MM.1S (cell line): ENCODE data around the gene MRLN.

Source experiments
- DNase-seq: peaks from one replicate; pipeline ENCODE4 v3.0.0-alpha.2; 2015
- H2AFZ ChIP-seq: fragments of 300-600 bp; sonication (generic); 2 replicates; pipeline ENCODE4 v1.6.0; 2016; ENCODE audit warnings: antibody characterized with exemption, low read length
- H3F3A ChIP-seq: fragments of 300-600 bp; sonication (generic); 2 replicates; pipeline ENCODE4 v1.6.1; 2016; ENCODE audit warnings: mild to moderate bottlenecking, antibody characterized with exemption, low read length, moderate library complexity, mixed read lengths; ENCODE audit not compliant: insufficient read depth
- H3K27ac ChIP-seq: fragments of 300-600 bp; sonication (generic); 2 replicates; pipeline ENCODE4 v1.5.1; 2016; ENCODE audit warnings: mild to moderate bottlenecking, low read length
- H3K27me3 ChIP-seq: fragments of 300-600 bp; sonication (generic); replicated peaks from 2 replicates; pipeline ENCODE4 v1.6.0; 2016; ENCODE audit warnings: low read length; ENCODE audit not compliant: insufficient read depth
- H3K36me3 ChIP-seq: fragments of 300-600 bp; sonication (generic); replicated peaks from 2 replicates; pipeline ENCODE4 v1.6.1; 2016; ENCODE audit warnings: mild to moderate bottlenecking, low read length, mixed read lengths; ENCODE audit not compliant: insufficient read depth
- H3K4me1 ChIP-seq: fragments of 300-600 bp; sonication (generic); 2 replicates; pipeline ENCODE4 v1.6.1; 2016; ENCODE audit warnings: low read length, mixed read lengths
- H3K4me2 ChIP-seq: fragments of 300-600 bp; sonication (generic); 2 replicates; pipeline ENCODE4 v1.6.0; 2016; ENCODE audit warnings: low read depth, low read length
- H3K4me3 ChIP-seq: fragments of 300-600 bp; sonication (generic); 2 replicates; pipeline ENCODE4 v1.5.1; 2016; ENCODE audit warnings: low read length, mixed read lengths
- H3K79me2 ChIP-seq: fragments of 300-600 bp; sonication (generic); 2 replicates; pipeline ENCODE4 v1.6.1; 2016; ENCODE audit warnings: mixed run types, low read length, mixed read lengths
- H3K9ac ChIP-seq: fragments of 300-600 bp; sonication (generic); 2 replicates; pipeline ENCODE4 v1.6.1; 2016; ENCODE audit warnings: low read length, mixed read lengths
- H3K9me2 ChIP-seq: fragments of 300-600 bp; sonication (generic); replicated peaks from 2 replicates; pipeline ENCODE4 v1.6.1; 2016; ENCODE audit warnings: mild to moderate bottlenecking, low read length, mixed read lengths; ENCODE audit not compliant: insufficient read depth
- H3K9me3 ChIP-seq: fragments of 300-600 bp; sonication (generic); replicated peaks from 2 replicates; pipeline ENCODE4 v1.6.1; 2016; ENCODE audit warnings: mild to moderate bottlenecking, low read length, mixed read lengths; ENCODE audit not compliant: insufficient read depth
- H4K20me1 ChIP-seq: fragments of 300-600 bp; sonication (generic); 2 replicates; pipeline ENCODE4 v1.6.1; 2016; ENCODE audit warnings: mild to moderate bottlenecking, low read length, moderate library complexity, mixed read lengths; ENCODE audit not compliant: insufficient read depth
- CTCF ChIP-seq: fragments of 300-600 bp; sonication (generic); IDR thresholded peaks from 2 replicates; pipeline ENCODE4 v1.5.1; 2016; ENCODE audit warnings: antibody characterized with exemption, low read length, mixed read lengths
- EZH2 ChIP-seq: fragments of 300-600 bp; sonication (generic); optimal IDR thresholded peaks from 2 replicates; pipeline ENCODE3; 2017; ENCODE audit warnings: low read depth, mild to moderate bottlenecking, antibody characterized with exemption, low read length, mixed read lengths
- EZH2phosphoT487 ChIP-seq: fragments of 300-600 bp; sonication (generic); IDR thresholded peaks from 2 replicates; pipeline ENCODE4 v1.6.1; 2018; ENCODE audit warnings: antibody characterized with exemption, low read length

MRLN gene

GRCh38 chr10:59704630-59705029 is 48.6 kb downstream of the MRLN start:
- no peak overlapping the region for H2AFZ ChIP-seq
- 0 out of 2 replicates have a peak, but pooled peaks cover 3% of the 10 kb centered on the region for H3K4me1 ChIP-seq
- H3K9me2 ChIP-seq: no peaks in the 10 kb centered on the region
- no peaks in the 10 kb centered on the region for H4K20me1 ChIP-seq
- no peak overlapping the region for H3K4me3 ChIP-seq
- no peaks in the 10 kb centered on the region for H3K36me3 ChIP-seq
- H3K9ac ChIP-seq: no peak overlapping the region
- no peak for DNase-seq
- TF ChIP-seq EZH2: no peak
- TF ChIP-seq CTCF: no peak
- no peak for TF ChIP-seq EZH2phosphoT487
- no peaks in the 10 kb centered on the region for H3K27me3 ChIP-seq
- no peak overlapping the region for H3K4me2 ChIP-seq
- no peaks in the 10 kb centered on the region for H3F3A ChIP-seq
- no peak overlapping the region for H3K27ac ChIP-seq
- H3K79me2 ChIP-seq: peaks cover 3% of the 10 kb centered on the region; the same call in 1 of the 2 replicates
- H3K9me3 ChIP-seq: no peaks in the 10 kb centered on the region

GRCh38 chr10:59702347-59702746 is 50.9 kb downstream of the MRLN start:
- Histone ChIP-seq H3K9me2 (no peaks in the 10 kb centered on the region), H3F3A (no peaks in the 10 kb centered on the region), H3K4me2 (no peak overlapping the region), H3K79me2 (no peaks in the 10 kb centered on the region), H3K4me1 (no peaks in the 10 kb centered on the region), H3K27ac (no peak overlapping the region), H4K20me1 (no peaks in the 10 kb centered on the region), H3K27me3 (no peaks in the 10 kb centered on the region), H3K4me3 (no peak overlapping the region), H3K9me3 (no peaks in the 10 kb centered on the region), H3K9ac (no peak overlapping the region), H2AFZ (no peak overlapping the region), H3K36me3 (no peaks in the 10 kb centered on the region)
- TF ChIP-seq EZH2 (no peak), CTCF (no peak), EZH2phosphoT487 (no peak)
- DNase-seq: no peak

GRCh38 chr10:59700709-59701108 is 52.5 kb downstream of the MRLN start:
- Histone ChIP-seq H3K9me3 (no peaks in the 10 kb centered on the region), H3K9ac (no peak overlapping the region), H3K4me1 (no peaks in the 10 kb centered on the region), H3K36me3 (no peaks in the 10 kb centered on the region), H3F3A (no peaks in the 10 kb centered on the region), H2AFZ (no peak overlapping the region), H4K20me1 (no peaks in the 10 kb centered on the region), H3K4me2 (no peak overlapping the region), H3K27me3 (no peaks in the 10 kb centered on the region), H3K9me2 (no peaks in the 10 kb centered on the region), H3K27ac (no peak overlapping the region), H3K4me3 (no peak overlapping the region), H3K79me2 (no peaks in the 10 kb centered on the region)
- TF ChIP-seq CTCF: no peak
- TF ChIP-seq EZH2: no peak
- TF ChIP-seq EZH2phosphoT487: no peak
- DNase-seq: no peak
